DMS53 treated with DMSO at 0.1 percent for 48 hours (cell line): Measurements from ENCODE around the gene TMEM179B.
"Not testable (repeated sequence)": the region's sequence is repeated elsewhere in the genome, so short reads cannot be mapped to it uniquely, and the experiment has no call there.

Source experiments
- DNase-seq: peaks from one replicate; lab custom pipeline; 2025; ENCODE audit not compliant: unreplicated experiment; lab: John Stamatoyannopoulos, UW

TMEM179B gene

DNA sequence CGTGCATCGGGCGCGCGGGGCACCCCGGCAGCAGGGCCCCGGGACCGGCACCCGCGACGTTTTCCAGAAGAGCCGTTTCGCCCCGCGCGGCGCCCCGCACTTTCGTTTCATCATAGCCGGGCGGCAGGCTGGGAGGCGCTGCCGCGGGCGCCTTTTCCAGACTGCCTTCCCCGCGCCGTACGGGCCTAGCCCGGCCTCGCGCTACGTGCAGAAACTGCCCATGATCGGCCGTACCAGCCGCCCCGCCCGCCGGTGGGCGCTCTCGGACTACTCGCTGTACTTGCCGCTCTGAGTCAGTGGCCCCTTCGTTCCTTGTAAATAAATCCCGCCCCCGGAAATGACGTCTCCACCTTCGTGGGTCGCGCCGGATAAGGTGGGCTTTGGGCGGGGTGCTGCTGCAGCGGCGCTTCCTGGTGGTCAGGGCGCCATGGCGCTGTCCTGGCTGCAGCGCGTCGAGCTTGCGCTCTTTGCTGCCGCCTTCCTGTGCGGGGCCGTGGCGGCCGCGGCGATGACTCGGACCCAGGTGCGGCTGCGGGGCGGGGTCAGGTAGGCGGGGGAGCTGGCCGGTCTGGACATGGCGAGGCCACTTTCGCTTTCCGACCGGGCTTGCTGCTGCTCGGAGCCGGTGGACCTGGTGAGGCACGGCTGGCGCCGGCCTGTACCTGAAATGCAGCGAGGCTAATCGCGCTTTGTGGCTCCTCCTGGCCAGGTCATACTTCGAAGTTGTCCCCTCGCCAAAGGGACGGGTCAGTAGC is at the start of gene TMEM179B:
TMEM179B (plus strand) TSS at position 398 of the 755 bp plus-strand sequence; CDS start at position 428, 30 bp downstream.
- peak; percentile 95 for DNase-seq

- no peak for DNase-seq
Observed at GRCh38 chr11:62747475-62748160, 39.6 kb upstream of the TMEM179B start.

- DNase-seq = not testable (repeated sequence)
Observed at GRCh38 chr11:62749931-62750330, 37.3 kb upstream of the TMEM179B start.

DNA sequence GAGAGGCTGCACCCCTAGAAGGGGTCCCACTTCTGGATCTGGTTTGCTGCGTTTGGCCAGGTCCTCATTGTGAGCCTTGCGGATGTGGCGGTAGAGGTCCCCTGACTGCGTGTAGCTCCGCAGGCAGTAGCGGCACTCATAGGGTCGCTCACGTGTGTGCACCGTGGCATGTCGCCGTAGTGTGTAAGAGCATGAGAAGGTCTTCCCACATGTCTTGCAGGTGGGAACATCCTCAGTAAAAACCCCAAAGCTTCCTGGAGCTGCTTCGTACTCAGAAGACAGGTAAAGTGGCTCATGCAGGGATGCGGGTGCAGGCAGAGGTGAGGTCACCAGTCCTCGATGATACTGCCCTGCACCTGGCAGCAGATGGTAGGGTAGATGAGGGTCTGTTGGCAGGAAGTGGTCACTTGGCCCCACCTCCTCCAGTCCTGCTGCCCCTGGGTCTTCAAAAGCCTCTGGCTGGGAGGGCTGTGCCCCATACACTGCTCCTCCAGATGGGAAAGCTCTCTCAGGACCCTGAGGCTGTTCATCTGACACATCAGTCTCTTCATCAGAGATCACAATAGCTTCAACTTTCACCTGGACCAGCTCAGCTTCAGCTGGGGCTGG is 34.9 kb upstream of the TMEM179B start:
- DNase-seq = no peak

DNA sequence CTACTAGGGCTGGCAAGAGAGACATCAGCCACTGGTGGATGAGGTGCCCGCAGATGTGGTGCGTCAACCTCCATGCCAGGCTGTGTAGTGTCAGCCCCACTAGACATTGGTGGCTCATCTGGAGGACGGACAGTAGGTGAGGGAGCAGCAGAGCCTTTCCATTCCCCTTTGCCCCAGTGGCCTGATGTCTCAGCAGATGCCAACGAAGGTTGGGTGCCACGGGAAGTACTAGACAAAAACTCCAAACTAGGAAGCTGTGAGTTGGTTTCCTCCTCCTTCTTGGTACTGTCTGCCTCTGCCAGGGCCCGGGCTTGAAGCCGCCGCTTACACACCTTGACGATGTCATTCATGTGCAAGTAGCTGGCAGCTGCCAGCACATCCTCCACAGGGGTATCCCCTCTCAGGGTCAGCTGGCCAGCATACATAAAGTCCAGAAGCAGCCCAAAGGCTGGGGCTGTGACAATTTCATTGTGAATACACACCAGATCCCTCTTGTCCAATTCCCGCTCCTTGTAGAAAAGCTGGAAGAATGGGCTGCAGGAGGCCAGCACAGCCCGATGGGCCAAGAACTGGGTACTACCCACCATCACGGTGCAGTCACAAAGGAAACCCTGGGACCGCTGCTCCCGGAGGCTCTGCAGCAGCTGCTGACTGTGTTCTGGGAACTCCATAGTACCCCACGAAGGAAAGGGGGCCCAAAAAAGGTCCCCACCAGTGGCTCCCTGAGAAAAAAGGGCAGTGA is 34.0 kb upstream of the TMEM179B start:
- no peak for DNase-seq

- peak; percentile 98 for DNase-seq
Observed at GRCh38 chr11:62753736-62754603, 33.2 kb upstream of the TMEM179B start, which contains the start of gene ZBTB3. ZBTB3 (minus strand) TSS chr11:62754160; CDS start chr11:62753664, 496 bp downstream.

GRCh38 chr11:62755086-62755615 is 32.1 kb upstream of the TMEM179B start:
- no peak for DNase-seq

GRCh38 chr11:62757846-62758788 is 29.1 kb upstream of the TMEM179B start:
- DNase-seq = no peak

DNA sequence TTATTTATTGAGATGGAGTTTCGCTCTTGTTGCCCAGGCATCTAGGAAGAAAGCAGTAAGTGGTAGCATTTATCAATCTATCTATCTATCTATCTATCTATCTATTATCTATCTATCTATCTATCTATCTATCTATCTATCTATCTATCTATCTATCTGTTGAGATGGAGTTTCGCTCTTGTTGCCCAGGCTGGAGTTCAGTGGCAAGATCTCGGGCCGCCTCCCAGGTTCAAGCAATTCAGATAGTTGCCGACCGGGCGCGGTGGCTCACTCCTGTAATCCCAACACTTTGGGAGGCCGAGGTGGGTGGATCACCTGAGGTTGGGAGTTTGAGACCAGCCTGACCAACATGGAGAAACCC is 26.4 kb upstream of the TMEM179B start:
- not testable (repeated sequence) for DNase-seq

- no peak for DNase-seq
Observed at GRCh38 chr11:62770778-62771143, 16.4 kb upstream of the TMEM179B start.

GRCh38 chr11:62771144-62772021 is 15.8 kb upstream of the TMEM179B start, which contains the start of gene TAF6L:
TAF6L (plus strand) TSS chr11:62771396; CDS start chr11:62775784, 4,388 bp downstream.
- peak; percentile 94 for DNase-seq

- DNase-seq = no peak
Observed at GRCh38 chr11:62774407-62774806, 12.8 kb upstream of the TMEM179B start.

- DNase-seq = no peak
Observed at GRCh38 chr11:62775646-62776045, 11.6 kb upstream of the TMEM179B start.

DNA sequence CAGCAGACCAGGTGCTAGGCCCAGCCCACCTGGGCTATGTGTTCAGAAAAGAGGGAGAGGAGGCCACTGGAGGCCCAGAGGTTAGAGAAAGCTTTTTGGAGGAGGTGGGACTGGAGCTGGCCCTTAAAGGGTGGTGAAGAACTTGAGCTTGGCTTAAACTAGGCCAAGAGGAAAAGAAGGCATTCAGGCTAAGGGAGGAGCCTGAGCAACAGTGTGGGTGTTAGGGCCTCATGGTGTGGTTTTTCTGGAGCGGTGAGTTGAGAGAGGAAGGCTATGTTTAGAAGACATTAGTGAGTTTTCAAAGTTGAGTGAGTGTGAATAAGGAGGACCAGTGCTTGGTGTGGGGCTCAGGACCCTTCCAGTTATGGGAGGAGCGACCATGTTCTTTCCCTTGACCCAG is 9.8 kb upstream of the TMEM179B start:
- DNase-seq = no peak

DNA sequence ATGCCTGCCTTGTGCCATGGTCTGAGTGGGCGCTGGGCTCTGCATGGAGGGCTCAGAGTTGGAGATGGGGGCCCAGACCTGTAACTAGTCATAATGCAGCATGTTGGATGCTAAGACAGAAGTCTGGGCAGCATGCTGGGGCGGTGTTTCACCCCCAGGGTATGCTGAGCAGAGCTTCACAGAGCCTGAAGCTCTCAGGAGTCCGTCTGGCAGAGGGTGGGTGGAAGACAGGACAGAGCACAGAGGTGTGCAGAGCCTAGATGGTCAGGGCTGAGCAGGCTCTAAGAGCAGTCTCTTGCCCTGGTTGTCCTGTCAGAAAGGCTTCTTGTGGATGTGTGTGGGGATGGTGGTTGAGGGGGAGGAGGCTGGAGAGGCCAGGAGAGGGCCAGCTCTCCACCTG is 8.8 kb upstream of the TMEM179B start:
- no peak for DNase-seq

DNA sequence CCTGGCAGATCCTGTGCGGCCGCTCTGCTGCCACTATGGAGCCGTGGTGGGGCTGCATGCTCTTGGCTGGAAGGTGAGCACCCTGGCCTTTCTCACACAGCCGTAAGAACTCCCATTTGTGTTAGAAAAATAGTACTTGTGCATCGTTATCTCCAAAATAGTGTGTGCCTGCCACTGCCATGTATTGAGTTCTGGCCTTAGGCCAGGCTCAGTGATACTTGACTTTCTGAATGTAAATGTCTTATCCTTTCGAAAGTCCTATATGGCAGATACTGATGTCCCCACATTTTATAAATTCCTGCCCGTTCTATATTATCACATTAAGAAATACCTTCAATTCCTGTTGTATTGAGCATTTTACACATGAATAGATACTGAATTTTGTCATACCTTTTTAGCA is 4.4 kb upstream of the TMEM179B start:
- no peak for DNase-seq

GRCh38 chr11:62786318-62787004 is 741 bp upstream of the TMEM179B start:
- DNase-seq = peak; percentile 75
